Stromal cell of bone marrow (primary cell): ENCODE measurements around the gene CRB2.

Source experiments
- DNase-seq: peaks from one replicate; pipeline ENCODE4 v3.0.0-alpha.2; 2012; ENCODE audit warnings: low read depth

Gene CRB2

DNA sequence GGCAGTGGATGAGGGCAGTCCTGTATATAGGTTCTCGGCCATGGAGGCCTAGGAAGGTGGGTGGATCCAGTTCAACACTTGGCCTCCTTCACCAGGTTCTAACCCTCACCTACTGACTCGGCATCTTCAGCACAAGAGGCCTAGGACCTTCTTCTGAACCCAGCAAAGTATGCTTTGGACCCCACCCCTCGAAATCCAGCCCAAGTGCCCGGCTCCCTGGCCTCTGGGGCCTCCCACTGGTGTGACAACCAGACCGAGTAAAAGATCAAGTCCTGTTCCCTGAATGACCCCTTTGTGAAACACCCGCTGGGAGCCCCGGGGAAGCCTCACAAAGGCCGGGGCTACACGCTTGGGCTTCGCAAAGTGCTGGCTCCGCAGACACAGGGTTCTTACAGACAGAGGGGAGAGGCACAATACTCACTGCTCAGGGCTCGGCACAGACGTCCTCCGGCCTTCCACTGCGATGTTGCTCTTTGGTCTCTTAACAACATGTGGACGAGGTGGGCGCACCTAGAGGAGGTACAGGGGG, 47.0 kb downstream of the CRB2 start:
- no peak for DNase-seq

DNA sequence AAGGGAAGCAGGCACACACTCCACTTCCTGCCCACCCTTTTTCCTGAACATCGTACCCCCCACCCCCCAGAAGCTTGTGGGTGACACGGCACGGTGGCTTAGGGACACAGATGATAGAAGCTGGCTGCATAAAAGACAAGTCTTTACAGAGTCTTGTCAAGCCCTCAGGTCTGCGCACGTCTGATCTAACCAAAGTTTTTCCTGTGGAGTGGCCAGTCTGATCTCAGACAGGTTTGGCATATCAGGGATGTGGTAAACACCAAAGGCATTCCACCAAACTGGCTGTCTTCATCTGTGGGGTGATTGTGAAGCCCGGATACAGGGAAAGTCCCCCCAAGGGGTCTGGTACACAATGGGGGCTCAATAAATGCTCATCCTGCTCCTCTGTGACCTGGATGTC, 50.0 kb downstream of the CRB2 start:
- DNase-seq: no peak

DNA sequence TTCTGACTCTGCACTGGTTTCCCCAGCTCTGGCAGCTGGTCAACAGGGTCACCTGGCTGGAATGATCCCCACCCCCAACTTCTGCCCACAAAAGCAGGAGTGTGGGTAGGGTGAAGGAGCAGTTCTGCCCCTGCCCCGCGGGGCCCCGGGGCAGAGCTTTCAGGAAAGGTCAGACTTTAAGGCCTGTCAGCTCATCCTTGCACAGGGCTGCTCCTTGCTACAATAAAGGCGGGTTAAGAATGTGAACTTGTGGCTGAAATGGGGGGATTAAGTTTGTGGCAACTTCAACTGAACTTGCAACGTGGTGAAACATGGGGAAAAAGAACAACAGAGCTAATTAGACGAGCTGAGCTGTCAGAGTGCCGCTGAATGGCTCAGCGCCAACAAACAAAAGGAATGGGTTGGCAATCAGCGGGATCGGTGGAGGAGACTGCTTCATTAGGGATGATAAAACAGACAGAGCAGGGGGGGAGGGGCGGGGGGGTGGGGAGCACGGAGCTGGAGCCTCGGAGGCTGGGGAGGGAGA, 50.8 kb downstream of the CRB2 start:
- DNase-seq: no peak

DNA sequence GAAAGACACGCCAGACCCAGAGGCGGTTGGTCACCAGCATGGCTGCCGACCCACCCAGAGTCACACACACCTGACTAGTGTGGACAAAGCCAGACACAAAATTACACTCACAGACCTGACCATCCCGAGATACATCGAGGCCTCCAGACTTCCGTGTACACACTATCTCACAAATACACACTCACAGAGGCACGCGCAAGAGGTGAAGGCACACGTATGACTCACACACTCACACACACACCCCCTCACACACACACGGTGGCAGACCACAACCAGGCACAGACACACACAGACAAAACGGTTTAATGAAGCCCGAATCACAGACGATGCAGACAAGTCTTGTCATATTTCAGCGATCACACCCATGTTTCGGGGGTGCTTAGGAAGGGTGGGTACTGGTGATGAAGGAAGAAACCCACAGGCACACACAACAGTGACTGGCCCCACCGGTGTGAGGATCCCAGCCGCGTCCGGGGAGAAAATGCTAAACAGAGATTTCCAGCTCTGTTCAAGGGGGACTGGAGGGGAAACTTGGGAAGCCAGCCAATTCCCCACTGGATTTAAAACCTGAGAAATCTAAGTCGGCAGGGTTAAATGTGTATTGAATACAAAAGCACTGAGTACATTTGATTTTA, 51.3 kb downstream of the CRB2 start:
- no peak for DNase-seq

DNA sequence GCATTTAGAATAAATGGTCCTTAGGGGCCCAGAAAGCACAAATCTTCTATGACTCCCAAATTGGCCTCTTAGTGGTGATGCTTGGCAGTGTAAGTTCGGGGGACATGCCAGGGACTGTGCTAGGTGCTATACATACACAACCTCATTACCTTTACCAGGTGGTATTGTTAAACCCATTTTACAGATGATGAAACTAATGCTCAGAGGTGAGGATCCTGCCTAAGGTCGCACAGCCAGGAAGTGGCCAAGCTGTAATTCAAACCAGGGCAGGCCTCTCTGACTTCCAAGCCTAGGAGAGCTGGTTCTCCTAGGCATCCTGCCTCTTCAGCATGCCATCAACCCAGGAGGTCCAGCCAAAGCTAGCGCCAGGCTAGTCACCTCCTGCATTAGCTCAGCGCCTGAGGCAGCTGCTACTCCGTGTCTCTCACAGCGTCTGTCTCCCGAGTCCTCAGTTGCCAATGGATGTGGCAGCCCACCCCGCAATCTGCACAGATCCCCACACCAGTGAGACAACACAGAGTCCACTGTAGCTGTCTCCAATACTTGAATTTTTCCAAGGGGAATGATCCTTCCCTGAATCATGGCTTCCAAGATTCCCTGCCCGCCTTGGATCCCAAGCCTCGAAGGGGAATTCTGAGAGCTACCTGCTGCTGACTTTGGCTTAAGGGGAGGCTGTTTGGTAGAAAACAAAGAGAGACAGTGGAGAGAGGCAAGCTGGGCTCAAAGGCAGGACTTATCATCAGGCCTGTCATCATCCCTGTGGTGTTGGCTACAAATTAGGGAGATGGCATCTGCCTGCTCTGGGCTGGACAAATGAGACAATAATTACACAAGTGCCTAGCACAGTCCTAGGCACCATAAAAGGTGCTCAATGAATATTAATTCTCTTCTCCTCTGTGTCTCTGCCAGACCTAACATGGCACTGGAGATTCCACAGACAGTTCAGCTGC, 52.6 kb downstream of the CRB2 start:
- no peak for DNase-seq

DNA sequence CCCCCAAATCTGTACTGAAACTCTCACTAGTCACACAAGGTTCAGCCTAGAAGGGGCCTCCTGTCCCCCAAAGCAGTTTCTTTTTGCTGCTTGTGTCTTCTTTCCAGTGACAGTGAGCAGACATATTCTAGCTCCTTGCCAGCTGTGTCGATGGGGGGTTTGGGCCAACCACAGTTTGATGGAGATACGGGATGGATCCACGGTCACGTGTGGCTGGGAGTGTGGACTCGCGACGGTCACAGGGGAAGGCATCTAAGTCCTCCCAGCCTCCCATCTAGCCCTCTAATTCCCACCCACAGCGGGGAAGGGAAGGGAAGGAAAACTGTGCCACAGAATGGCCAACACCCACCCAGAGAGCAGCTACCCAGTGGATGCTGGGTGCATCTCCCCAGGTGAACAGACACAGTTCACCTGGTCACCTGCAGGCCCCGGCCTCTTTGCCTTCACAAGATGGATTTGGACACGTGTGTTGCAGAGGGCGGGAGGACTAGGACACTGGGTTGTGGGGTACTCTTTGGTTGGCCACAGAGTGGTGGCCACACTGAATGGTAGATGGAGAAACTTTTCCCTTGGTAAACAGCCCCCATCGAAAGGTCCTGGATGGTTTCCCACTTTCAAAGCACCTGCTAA, 54.4 kb downstream of the CRB2 start:
- no peak for DNase-seq

DNA sequence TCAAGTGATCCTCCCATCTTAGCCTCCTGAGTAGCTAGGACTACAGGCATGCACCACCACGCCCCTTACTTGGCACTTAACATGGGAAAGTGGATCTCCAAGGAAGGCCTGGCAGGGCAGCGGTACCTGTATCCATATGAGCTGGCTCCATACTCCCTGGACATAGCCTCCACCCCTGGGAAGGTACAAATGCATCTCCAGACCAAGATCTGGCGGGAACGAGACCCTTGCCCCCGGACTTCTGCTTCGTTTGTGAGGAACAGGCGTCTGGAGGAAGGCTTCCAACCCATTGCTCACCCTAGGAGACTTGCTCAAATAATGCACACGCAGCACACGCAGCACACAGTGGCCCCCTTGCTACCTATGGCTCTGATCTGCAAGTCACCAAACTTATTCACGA, 55.2 kb downstream of the CRB2 start:
- DNase-seq: no peak

DNA sequence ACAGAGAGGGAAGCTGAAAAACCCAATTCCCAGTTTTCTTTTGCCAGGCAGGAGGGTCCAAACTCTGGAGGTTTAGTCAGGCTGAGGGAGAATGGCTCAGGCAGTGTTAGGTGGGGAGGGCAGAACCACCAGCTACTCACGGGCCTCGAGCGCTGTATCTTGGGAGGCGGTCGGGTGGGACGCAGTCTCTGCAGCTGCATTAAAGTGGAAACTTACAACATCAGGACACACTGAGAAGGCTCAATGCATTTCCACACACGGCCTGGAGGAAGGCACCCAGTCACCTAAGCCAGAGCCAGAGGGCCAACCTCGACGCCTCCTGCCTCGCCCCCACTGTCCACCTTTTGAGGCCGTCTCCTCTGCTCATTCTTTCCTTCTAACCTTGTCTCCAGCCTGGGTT, 55.6 kb downstream of the CRB2 start:
- DNase-seq: no peak

DNA sequence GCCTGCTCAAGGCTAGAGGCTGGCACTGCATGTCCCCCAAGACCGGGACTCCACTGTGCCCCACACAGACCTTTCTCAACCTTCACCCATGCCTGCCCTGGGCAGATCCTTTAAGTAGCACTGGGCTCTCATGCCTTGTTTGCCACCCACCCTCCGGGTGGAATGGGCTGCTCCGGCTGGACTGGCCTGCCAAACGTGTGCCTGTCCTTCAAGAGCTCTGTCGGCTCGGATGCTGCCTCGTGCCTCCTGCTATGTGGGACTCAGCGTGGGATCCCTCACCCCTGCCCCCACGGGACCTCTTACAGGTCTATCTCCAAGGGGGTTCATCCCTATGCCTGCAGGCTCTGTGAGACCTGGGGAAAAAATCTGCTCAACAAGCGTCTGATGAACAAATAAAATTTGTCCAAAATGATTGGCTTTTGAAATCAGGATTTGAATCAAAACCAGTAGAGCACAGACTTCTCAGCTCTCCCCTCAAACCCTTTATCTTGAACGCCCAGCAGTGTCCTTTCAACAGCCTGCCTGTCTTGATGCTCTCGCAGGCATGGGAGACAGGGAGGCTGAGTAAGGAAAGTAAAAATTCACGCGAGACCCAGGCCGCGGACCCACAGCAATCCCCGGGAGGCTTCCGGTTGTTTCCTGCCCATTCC, 56.3 kb downstream of the CRB2 start:
- DNase-seq: no peak

DNA sequence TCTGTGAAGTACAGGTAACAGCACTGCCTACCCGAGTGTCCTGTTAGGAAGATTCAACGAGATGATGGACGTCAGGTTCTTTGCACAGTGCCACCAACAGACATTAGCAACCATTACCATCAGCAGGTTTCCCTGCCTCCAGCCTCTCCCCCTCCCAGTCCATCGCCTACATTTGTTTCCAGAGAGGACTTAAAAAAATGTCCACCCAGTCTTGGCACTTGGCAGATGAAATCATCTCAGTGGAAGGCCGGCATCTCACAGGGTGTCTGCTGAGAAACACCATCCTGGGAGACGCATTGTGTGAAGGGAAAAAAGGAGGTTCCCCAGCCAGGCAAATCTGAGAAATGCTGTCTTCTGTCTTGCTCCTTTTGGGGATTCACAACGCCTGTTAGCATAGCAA, 58.2 kb downstream of the CRB2 start:
- DNase-seq: no peak

DNA sequence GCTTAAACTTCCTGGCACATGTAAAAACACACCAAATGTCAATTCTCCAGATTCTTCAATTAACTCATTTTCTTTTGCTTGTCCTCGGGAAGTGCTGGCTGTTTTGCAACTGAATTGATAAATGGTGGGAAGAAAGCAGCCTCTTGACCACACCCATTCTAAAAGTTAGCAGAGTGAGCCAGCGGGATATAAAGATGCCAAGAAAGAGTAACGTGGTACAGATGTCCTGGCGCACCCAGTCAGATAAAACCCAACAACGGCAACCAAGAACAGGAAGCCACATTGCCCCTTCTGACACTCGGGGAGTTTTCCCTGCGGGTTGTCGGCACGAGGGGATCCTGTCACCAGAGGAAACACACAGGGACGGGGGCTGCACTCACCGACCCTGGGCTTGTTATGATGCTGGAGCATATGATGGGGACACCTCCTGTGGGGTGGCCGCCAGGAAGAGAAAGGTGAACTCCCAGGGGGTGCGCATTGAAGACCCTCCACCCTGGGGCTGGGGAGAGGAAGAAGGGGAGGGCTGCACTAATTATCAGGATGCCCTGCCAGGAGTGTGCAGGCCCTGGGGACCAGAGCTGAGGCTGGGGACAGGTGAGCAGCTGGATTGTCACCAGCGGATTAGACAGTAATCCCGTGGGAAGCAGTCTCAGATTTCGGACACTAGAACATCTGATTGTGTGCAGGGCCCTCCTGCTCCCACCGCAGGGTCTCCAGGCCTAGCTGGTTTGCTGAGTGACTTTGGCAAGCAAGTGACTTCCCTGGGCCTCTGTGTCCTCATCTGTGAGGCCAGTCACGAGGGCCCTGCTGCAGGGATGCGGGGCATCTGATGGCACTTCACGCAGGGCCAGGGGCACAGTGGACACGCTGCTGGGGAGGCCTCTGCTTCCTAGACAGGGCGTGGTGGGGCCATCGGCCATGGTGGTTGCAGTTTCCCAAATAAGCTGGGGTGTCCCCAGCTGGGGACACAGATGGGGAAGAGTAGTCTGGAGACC, 59.2 kb downstream of the CRB2 start:
- DNase-seq: no peak

DNA sequence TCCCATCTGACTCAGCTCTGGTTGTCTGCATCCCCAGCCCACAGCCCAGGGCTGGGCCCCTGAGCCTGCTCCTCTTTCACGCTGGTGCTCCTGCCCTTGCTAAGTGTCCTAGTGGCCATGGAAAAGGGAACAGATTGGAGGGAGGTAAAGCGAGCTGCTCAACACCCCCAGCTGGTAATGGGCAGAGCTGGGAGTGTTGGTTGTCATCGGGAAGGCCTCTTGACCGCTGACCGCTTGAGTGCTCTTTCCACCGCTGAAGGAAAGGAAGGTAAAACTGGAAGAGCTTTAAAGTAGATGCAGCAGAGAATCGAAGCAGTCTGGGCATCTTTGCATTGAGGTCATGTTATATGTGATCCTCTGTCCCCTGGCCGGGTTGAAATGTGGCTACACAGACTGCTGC, 60.2 kb downstream of the CRB2 start:
- DNase-seq: no peak

DNA sequence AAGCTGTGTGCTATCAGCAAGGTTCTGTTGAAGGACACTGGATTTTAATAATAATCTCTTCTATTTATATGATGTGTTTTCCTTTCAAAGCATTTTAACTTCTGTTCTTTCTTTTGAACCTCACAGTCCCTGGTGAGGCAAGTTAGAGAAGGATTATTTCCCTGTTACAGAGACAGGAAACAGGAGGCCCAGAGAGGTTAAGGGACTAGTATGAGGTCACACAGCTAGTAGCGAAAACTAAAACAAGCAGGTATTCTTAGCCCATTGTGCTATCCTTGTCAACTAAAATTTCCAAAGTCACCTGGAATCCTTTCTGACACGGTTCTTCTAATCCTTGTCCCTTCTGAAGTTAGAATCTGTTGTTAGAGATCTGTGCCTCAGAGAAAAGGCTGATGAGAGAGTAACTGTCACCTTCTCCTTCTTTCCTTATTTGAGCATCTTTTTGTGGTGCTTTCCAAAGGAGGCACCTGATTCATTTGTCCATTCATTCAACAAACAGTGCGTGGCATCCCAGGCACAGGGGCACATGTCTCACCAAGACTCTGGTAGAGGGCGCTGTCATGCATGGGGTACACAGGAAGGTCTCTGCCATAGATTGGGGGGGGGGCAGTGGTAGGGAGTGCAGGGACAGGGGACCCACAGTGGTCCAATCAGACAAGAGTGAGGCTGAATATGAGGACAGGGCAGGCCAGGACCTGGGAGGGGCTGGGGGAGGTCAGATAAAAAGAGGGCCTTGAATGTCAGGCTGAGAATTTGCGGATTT, 61.5 kb downstream of the CRB2 start:
- no peak for DNase-seq

DNA sequence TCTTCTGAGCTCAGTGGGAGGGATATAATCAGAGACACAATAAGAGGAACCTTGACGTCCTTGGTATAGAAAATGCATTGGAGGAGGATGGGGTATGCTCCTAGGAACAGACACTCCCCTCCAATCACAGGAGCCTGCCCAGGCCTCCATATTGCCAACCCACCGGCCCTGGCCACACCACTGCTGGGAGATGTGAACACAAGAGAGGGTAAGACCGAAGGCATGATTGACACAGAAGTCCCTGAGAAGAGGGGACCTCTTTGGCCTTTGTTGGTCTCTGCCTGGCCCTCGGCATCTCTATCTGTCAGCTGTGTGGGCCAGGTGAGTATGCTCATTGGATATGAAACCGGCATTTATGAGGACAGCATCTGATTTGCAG, 62.0 kb downstream of the CRB2 start:
- no peak for DNase-seq

DNA sequence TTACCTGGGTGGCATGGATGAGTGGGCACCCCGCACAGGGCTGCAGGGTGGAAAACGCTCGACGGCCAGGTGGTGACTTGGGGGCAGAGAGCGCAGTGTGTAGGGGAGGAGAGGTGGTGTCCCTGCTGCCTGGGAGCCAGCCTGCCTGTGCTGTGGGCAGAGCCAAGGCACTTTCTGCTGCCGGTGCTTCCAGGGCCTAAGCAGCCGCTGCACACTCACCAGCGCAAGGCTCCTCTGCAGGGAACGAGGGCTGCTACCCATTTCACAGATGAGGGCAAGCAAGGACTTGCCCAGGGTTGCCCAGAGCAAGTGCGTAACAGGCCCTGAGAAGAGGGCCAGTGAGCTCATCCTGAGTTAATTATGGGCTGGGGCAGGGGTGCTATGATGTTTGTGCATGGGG, 62.5 kb downstream of the CRB2 start:
- DNase-seq: no peak

DNA sequence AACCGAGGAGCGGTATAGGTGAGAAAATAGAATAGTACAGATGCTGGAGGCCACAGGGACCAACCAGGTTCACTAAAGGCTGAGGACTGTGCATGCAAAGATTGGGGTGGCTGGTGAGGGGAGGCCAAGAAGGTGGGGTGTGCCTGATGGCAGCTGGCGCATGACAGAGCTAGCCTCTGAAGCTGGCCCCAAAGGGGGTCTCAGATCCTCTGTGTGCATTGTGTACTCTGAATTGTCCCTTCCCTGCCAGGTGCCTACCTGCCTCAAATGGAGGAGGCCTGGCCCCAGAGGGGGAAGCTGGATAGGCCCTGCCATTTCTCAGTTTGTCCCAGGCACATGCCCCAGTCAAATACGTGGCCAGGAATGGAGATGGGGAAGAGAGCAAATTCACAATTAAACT, 63.1 kb downstream of the CRB2 start:
- no peak for DNase-seq

DNA sequence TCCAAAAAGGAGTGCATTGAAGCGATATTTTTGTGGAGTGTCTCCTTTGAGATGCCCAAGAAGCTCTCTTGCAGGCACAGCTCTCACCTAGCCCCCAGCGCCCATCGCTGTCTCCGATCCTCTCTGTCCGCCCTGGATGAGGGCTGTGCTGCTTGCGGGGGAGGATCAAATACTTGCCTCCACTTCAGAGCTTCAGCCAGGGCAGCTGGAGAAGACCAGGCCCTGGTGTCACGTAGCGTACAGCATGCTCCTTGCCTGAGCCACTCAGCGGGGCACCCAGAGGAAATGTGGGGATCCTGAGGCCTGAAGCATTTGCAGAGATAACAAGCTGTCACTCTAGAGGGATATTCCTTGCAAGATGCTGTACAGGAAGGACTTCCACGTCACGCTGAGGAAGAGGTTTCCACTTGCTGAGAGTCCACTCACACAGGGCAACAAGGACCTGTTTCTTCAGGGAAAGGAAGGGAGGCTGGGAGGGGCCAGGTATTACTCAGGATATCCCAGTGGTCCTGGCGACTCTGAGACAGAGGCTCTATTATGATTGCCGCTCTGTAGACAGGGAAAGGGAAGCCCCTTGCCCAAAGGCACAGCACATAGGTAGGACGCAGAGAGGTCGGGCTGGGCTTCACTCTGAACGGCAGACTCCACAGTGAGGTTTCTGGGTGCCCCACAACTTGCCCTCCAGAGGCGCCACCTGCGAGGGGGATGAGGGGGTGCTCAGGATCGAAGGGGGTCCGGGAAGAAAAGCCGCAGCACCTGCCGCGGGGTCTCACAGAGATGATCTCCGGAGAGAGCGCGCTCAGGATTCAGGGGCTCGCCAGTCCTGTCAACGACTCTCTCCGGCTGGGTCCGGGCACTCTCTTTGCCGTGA, 64.0 kb downstream of the CRB2 start:
- DNase-seq: no peak

DNA sequence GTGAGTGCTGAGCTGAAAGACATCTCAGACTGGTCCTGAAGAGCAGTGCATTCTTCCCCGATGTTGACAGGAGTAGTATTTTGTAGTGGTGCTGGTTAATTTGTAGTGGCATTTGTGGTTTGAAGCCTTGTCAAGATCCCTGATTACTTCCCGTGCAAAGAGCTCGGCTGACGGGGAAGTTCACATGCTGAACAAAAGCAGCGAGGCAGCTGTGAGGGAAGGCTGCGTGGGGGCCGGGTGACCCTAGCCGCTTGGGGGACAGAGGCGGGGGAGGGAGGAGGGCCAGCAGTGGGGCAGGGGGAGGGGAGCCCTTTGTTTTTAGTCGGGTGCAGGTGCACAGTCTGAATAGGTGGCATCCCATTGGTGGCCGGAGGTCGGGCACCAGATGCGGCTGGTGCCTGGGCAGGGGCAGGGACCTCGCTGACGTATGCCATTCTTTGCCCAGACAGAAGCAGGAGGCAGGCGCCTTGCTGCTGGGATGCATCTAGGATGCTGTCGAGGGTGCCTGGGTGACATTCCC, 64.7 kb downstream of the CRB2 start:
- no peak for DNase-seq

DNA sequence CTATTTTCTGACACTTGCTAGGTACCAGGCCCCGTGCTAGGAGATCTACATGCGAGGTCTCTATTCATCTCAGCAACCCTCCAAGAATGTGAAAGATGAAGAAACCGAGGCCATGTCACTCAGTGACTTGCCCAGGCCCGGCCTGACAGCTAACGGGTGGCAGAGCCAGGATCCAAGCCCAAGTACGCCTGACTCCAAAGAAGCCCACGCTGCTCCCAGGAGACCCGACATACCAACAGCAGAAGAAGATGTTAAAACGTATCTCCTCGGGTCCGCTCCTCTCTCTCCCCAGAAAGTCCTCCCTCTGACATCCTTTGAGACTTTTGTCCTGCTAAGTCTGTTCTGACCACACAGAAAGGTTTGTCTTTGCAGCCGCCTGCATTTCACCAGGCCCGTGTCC, 65.2 kb downstream of the CRB2 start:
- DNase-seq: no peak
